ENCODE data around the gene CHST7.
A peak's percentile ranks its signal among the peaks of the same experiment; 100 is the strongest.

The CHST7 gene

DNA sequence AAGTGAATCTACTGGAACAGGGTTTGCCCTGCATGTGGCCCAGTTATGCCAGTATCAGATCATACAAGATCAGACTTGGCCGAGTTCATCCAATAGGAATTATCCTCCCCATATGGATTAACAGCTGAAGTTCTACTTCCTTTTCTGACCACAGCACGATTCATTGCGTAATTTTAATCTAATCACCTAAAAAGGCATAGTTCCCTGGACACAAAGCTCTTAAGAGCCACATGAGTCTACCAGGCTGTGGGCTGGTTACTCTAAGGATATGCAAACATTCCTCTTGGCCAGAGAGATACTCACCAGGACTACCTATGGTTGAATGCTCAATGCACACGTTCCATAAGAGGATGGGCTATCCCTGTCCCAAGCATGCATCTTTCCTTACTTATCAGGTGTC, 46.9 kb downstream of the CHST7 start:
- TF ChIP-seq, protein P1, sequence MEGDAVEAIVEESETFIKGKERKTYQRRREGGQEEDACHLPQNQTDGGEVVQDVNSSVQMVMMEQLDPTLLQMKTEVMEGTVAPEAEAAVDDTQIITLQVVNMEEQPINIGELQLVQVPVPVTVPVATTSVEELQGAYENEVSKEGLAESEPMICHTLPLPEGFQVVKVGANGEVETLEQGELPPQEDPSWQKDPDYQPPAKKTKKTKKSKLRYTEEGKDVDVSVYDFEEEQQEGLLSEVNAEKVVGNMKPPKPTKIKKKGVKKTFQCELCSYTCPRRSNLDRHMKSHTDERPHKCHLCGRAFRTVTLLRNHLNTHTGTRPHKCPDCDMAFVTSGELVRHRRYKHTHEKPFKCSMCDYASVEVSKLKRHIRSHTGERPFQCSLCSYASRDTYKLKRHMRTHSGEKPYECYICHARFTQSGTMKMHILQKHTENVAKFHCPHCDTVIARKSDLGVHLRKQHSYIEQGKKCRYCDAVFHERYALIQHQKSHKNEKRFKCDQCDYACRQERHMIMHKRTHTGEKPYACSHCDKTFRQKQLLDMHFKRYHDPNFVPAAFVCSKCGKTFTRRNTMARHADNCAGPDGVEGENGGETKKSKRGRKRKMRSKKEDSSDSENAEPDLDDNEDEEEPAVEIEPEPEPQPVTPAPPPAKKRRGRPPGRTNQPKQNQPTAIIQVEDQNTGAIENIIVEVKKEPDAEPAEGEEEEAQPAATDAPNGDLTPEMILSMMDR (IDR thresholded peaks at IDR 0.05; ENCODE audit: insufficient read depth, low read depth, low read length, missing control alignments), result no peak
- no peak for DNase-seq (ENCODE audit: low read depth)
- H3K4me3 ChIP-seq (ENCODE audit: low read depth, low read length), result no peak overlapping the region

GRCh38 chrX:46621572-46621971, 48.0 kb downstream of the CHST7 start:
- no peak overlapping the region for H3K4me3 ChIP-seq (ENCODE audit: low read depth, low read length)
- no peak for DNase-seq (ENCODE audit: low read depth)
- TF ChIP-seq, protein P1 (IDR thresholded peaks at IDR 0.05; ENCODE audit: insufficient read depth, low read depth, low read length, missing control alignments), result no peak

DNA sequence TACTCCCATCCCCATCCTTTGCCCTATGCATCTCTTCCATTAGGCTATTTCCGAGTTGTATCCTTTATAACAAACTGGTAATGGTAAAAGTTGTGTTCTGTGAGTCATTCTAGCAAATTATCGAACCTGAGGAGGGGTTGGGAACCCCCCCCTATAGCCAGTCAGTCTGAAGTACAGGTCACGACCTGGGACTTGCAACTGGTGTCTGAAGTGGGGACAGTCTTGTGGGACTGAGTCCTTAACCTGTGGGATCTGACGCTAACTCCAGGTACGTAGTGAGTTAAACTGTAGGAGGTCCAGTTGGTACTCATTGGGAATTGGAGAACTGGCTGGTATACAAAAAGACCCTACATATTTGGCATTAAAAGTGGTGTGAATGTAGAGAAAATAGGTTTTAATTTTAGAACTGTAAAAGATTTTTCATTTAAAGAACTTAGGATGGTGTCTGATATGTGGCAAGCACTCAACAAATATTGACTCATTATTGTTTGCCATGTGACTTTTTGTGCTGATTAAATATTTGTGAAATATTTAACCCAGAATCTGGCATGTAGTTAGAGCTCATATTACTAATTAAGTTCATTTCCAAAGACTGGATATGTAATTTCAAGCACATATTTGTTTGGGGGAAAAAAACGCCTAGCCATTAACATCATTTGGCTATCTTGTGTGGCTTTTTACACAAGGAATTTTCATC, 50.7 kb downstream of the CHST7 start:
- TF ChIP-seq, protein P1 (IDR thresholded peaks at IDR 0.05; ENCODE audit: insufficient read depth, low read depth, low read length, missing control alignments), result no peak
- no peak for DNase-seq (ENCODE audit: low read depth)
- H3K4me3 ChIP-seq (ENCODE audit: low read depth, low read length), result no peak overlapping the region

- TF ChIP-seq, protein P1 (IDR thresholded peaks at IDR 0.05; ENCODE audit: insufficient read depth, low read depth, low read length, missing control alignments), result no peak
- no peak overlapping the region for H3K4me3 ChIP-seq (ENCODE audit: low read depth, low read length)
- DNase-seq (ENCODE audit: low read depth), result peak; percentile 74
These were observed 53.0 kb downstream of the CHST7 start for GRCh38 chrX:46626566-46626965.

DNA sequence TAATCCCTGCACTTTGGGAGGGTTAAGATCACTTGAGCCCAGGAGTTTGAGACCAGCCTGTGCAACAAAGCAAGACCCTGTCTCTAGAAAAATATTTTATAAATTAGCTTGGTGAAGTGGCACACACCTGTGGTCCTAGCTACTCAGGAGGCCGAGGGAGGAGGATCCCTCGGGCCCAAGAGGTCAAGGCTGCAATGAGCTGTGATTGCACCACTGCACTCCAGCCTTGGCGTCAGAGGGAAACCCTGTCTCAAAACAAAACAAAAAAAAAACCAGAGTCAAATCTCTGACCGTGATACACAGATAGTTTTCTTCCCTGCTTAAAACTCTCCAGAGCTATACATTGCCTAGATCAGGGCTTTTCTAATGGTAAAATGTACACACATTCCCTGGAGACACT, 53.5 kb downstream of the CHST7 start:
- DNase-seq (ENCODE audit: low read depth), result no peak
- TF ChIP-seq, protein P1 (IDR thresholded peaks at IDR 0.05; ENCODE audit: insufficient read depth, low read depth, low read length, missing control alignments), result no peak
- no peak overlapping the region for H3K4me3 ChIP-seq (ENCODE audit: low read depth, low read length)

- peak; percentile 63 for DNase-seq (ENCODE audit: low read depth)
- TF ChIP-seq, protein P1 (IDR thresholded peaks at IDR 0.05; ENCODE audit: insufficient read depth, low read depth, low read length, missing control alignments), result no peak
- no peak overlapping the region for H3K4me3 ChIP-seq (ENCODE audit: low read depth, low read length)
These were observed 54.3 kb downstream of the CHST7 start for GRCh38 chrX:46627711-46628419.

Measured in GM12865 (cell line).